WERI-Rb-1 (cell line): ENCODE measurements around the gene ACTN4.

Experiments used
- DNase-seq: peaks from one replicate; pipeline ENCODE4 v3.0.0-alpha.2; 2020
- H3K27ac ChIP-seq: fragments of 250-450 bp; sonication (Bioruptor Pico); 2 replicates; pipeline ENCODE4 v1.5.1; 2020; ENCODE audit warnings: mild to moderate bottlenecking, moderate library complexity
- H3K27me3 ChIP-seq: fragments of 250-450 bp; sonication (Bioruptor Pico); 2 replicates; pipeline ENCODE4 v1.5.1; 2021; ENCODE audit warnings: mild to moderate bottlenecking, low read depth, moderate library complexity; ENCODE audit not compliant: insufficient read depth, severe bottlenecking
- H3K36me3 ChIP-seq: fragments of 250-450 bp; sonication (Bioruptor Pico); 2 replicates; pipeline ENCODE4 v1.5.1; 2020; ENCODE audit warnings: mild to moderate bottlenecking, moderate library complexity
- H3K4me3 ChIP-seq: 2 replicates; pipeline ENCODE4 v1.5.1; 2011; ENCODE audit warnings: low read depth, mild to moderate bottlenecking, control low read depth, low read length
- H3K9me3 ChIP-seq: fragments of 250-450 bp; sonication (Bioruptor Pico); 2 replicates; pipeline ENCODE4 v1.5.1; 2021; ENCODE audit warnings: mild to moderate bottlenecking, moderate library complexity; ENCODE audit not compliant: severe bottlenecking
- TF ChIP-seq, protein P1 (sequence below): IDR thresholded peaks from 2 replicates; pipeline ENCODE4 v1.5.1; 2011; ENCODE audit warnings: low read depth, mild to moderate bottlenecking, control low read depth, inconsistent platforms, low read length

The ACTN4 gene

DNA sequence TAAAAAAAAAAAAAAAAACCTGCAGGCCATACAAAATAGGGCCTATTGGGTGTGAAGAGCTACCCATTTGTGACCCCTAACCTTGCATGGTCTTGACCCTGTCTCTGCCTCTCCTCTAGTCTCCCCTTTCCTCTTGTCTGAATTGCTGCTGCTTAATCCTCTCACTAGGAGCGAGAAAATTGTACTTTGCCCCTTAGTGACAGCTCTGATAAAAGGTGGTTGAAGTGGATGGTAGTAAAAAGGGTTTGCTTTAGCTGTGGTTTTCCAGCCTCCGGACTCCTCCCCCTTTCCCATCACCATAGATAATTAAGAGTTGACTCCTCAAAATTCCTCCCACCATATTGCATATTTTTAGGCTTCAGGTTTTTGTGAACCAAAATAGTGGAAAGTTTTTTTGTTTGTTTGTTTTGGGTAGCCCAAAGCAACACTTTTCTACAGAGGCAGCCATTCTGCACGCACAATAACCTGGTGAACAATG, 23.5 kb downstream of the ACTN4 start:
- H3K9me3 ChIP-seq = no peaks in the 10 kb centered on the region
- H3K27ac ChIP-seq = no peak overlapping the region
- H3K36me3 ChIP-seq = peaks cover 44% of the 10 kb centered on the region
- H3K27me3 ChIP-seq = no peaks in the 10 kb centered on the region
- no peak for DNase-seq
- TF ChIP-seq, protein P1, sequence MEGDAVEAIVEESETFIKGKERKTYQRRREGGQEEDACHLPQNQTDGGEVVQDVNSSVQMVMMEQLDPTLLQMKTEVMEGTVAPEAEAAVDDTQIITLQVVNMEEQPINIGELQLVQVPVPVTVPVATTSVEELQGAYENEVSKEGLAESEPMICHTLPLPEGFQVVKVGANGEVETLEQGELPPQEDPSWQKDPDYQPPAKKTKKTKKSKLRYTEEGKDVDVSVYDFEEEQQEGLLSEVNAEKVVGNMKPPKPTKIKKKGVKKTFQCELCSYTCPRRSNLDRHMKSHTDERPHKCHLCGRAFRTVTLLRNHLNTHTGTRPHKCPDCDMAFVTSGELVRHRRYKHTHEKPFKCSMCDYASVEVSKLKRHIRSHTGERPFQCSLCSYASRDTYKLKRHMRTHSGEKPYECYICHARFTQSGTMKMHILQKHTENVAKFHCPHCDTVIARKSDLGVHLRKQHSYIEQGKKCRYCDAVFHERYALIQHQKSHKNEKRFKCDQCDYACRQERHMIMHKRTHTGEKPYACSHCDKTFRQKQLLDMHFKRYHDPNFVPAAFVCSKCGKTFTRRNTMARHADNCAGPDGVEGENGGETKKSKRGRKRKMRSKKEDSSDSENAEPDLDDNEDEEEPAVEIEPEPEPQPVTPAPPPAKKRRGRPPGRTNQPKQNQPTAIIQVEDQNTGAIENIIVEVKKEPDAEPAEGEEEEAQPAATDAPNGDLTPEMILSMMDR = no peak
- no peak overlapping the region for H3K4me3 ChIP-seq

DNA sequence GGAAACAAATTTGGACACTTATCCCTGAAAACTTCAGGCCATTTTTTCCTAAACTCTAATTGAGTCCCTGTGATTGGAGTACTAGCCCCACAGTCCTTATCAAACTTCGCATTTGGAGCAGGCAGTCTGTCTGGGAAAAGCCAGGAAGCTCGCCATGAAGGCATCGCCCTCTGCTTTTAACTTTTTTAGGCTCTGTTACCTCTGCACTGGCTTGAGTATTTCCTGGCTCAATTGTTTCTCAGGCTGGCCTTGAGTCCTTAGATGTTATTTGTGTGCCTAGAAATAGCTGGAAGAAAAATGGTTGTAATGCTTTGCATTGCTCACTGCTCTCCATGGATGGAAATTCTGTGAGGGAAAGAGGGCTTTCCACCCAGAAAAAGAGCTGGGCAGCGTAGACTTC, 24.2 kb downstream of the ACTN4 start:
- Histone ChIP-seq H3K9me3 (no peaks in the 10 kb centered on the region), H3K4me3 (no peak overlapping the region), H3K36me3 (peaks cover 51% of the 10 kb centered on the region), H3K27me3 (no peaks in the 10 kb centered on the region), H3K27ac (no peak overlapping the region)
- DNase-seq = no peak
- TF ChIP-seq, protein P1 = no peak

DNA sequence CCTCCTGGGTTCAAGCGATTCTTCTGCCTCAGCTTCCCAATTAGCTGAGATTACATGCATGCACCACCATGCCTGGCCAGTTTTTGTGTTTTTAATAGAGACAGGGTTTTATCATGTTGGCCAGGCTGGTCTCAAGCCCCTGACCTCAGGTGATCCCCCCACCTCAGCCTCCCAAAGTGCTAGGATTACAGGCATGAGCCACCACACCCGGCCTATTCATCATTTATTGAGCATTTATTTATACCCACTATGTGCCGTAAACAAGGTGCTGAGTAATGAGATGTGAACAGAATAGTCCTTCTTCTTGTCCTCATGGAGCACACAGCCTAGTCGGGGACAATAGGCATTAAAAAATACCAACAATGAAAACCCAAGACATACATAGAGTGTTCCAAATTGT, 25.6 kb downstream of the ACTN4 start:
- H3K27me3 ChIP-seq = no peaks in the 10 kb centered on the region
- H3K27ac ChIP-seq = no peak overlapping the region
- peaks cover 61% of the 10 kb centered on the region for H3K36me3 ChIP-seq
- no peak overlapping the region for H3K4me3 ChIP-seq
- TF ChIP-seq, protein P1 = no peak
- no peak for DNase-seq
- H3K9me3 ChIP-seq = no peaks in the 10 kb centered on the region

DNA sequence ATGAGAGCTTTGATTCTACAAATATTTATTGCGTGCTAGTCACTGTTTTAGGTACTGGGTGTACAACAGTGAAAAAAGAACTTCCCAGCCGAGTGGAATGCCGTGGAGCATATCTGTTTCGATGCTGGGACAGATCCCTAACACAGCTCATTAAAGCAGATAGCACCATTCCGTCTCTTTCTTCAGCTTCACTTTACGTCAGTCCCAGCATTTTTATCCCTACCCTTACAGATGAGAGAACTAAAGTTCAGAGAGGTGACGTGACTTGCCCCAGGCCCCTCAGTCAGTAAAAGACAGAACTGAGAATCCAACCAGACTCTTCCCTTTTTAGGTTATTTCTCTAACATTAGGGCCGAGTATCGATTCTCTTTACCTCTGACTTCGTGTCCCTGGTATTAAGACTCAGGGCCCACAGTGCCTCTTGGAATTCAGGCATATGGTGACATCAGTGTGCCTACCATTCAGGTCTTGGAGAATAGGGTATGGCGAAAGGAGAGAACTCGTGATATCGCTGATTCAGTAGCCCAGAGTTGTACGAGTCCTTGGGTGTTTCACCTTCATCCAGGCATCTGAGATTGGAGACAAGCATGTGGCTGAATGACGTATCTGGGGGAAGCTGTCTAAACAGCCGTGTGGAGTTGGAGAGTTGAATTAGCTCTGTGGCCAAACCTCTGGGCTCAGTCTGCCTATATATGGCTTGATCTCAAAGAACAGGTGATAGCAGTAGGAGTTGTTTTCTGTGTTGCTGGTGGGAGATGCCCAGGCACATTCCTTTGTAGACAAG, 27.1 kb downstream of the ACTN4 start:
- peaks cover 61% of the 10 kb centered on the region for H3K36me3 ChIP-seq
- no peaks in the 10 kb centered on the region for H3K27me3 ChIP-seq
- H3K4me3 ChIP-seq = no peak overlapping the region
- no peaks in the 10 kb centered on the region for H3K9me3 ChIP-seq
- TF ChIP-seq, protein P1 = no peak
- H3K27ac ChIP-seq = no peak overlapping the region
- DNase-seq = no peak

DNA sequence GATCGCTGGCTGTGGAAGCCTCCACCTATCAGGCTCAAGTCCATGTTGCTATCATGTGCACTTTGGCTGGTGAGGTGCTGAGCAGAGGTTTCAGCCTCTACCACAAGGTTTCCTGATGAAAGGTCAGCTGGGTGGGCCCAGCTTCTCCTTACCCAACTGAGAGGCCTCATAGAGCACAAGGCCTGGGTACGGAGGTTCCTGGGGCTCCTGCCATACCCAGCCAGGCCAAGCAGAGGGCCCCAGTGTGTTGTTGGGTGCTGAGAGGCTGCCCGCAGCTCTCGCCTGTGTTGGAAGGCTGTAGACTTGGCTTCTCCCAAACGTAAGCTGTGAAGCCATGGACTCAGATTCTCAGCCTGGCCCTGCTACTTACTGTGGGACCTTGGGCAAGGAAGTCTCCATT, 28.2 kb downstream of the ACTN4 start:
- Histone ChIP-seq H3K27ac (no peak overlapping the region), H3K9me3 (no peaks in the 10 kb centered on the region), H3K4me3 (no peak overlapping the region), H3K27me3 (no peaks in the 10 kb centered on the region), H3K36me3 (peaks cover 57% of the 10 kb centered on the region)
- TF ChIP-seq, protein P1 = no peak
- no peak for DNase-seq
